GM12892 (cell line): Measurements from ENCODE around the gene FAM236C. TPM values are rescaled to one million over a fixed set of nuclear protein-coding genes. Genes with fewer than 3 reads are reported as not detected.
"Not testable (repeated sequence)": the region's sequence is repeated elsewhere in the genome, so short reads cannot be mapped to it uniquely, and the experiment has no call there.

Experiments
- DNase-seq: peaks from one replicate; pipeline ENCODE4 v3.0.0; 2011; ENCODE audit not compliant: insufficient read length
- FAIRE-seq: peaks from 2 replicates; lab custom pipeline; 2011; peaks lifted over from hg19 to GRCh38; lab: Jason Lieb, UNC
- polyA plus RNA-seq: library from polyadenylated mRNA; unstranded; fragments of >200 nt; gene quantifications from one replicate; pipeline ENCODE4 v1.2.1, GENCODE V29; 2012; ENCODE audit warnings: missing spikeins, inconsistent platforms; ENCODE audit not compliant: missing spikeins

Gene FAM236C
- not detected for polyA plus RNA-seq

DNA sequence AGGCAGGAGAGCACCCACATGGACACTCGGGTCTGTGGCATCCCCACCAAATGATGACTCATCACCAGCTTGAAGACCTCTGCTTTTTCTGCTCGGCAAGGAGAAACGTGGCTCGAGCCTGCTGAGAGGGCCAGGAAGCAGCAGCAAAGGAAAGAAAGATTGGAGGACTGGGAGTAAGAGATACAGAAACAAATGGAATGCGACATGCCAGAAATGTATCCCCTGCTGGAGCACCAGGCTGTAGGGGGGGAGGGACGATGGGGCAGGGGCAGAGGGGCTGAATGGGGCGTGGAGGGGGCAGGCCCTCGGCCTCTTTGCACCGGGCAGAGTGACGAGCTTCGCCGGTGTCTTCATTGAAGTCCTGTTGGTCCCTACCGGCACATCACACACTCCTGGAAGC, at the start of gene FAM236C:
TSS of gene FAM236C (plus strand) at position 301 of the 400 bp plus-strand sequence. CDS start 100 bp downstream, outside the sequence.
- DNase-seq, FAIRE-seq: not testable (repeated sequence)

DNA sequence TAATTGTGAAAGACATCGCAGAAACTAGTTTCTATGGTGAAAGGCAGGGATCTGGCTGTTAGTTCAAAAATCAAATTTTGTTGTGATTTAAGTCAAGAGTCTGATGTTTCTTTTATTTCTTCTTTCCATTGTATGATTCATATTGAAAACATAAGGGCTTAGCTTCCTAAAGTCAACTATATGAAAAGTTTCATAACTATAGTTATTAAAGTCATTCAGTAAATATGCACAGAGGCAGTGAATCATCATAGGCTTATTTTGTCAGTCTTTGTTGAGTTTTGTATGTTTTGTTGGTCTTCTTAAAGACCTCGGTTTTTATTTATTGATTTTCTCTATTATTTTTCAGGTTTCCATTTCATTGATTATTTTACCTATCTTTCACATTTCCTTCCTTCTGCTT, 29.5 kb upstream of the FAM236C start:
- not testable (repeated sequence) for FAIRE-seq, DNase-seq

DNA sequence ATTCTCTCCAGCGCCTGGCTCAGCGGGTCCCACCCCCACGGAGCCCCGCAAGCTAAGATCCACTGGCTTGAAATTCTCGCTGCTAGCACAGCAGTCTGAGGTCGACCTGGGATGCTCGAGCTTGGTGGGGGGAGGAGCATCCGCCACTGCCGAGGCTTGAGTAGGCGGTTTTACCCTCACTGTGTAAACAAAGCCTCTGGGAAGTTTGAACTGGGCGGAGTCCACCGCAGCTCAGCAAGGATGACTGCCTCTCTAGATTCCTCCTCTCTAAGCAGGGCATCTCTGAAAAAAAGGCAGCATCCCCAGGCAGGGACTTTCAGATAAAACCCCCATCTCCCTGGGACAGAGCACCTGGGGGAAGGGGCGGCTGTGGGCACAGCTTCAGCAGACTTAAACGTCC, 22.7 kb upstream of the FAM236C start:
- not testable (repeated sequence) for DNase-seq, FAIRE-seq

DNA sequence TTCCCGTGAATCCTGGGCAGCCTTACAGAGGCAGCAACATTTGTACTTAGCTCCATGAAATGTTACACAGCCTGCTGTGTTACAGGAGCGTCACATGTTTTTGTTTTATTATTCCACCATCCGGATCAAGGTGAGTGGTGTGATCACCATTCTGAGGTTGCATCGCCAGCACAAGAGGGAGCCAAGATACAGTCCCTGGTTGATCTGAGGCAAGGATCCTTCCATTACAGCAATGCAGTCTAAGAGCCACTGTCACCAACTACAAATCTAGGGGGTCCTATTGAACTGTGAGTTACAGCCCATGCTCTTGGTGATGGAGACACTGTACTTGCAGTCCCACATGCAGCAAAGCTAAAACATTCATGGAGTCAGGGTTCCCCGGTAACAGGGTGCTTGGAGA, 3.7 kb downstream of the FAM236C start:
- not testable (repeated sequence) for DNase-seq, FAIRE-seq

DNA sequence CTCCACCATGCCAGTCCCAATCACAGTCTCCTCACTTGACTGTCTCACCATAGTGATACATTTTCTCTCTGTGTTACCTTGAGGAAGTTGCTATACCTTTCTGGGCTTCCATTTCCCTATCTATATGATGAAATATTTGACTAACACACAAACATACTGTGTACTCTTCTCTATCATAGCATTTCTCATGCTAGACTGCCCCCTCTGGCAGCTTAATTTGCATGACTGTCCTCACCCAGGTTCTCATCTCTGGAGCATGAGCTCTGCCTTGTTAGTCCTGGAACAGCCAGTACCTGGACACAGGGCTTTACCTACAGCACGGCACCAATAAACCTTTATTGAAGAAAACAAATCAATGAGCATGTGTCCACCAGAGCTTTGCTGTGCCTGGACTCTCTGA, 19.9 kb downstream of the FAM236C start:
- not testable (repeated sequence) for DNase-seq, FAIRE-seq

DNA sequence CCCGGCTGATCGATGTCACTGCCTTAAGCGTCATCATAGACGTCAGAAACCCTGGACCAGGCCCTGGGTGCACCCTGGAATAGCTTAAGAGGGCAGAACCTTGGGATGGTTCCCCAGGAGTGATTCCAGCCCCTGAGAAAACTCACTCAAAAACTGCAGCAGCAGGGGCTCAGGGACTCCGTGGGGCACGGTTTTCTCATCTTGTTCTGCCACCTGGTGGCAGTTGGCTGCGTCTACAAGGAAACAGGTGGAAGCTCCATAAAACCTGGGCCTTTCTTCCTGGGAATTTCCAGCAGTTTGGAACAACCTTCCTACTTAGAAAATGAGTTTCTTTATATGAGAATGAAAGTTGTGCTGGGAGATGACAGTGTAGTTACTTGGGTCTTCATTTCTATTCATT, 24.0 kb downstream of the FAM236C start:
- peak; percentile 42 for FAIRE-seq
- not testable (repeated sequence) for DNase-seq

DNA sequence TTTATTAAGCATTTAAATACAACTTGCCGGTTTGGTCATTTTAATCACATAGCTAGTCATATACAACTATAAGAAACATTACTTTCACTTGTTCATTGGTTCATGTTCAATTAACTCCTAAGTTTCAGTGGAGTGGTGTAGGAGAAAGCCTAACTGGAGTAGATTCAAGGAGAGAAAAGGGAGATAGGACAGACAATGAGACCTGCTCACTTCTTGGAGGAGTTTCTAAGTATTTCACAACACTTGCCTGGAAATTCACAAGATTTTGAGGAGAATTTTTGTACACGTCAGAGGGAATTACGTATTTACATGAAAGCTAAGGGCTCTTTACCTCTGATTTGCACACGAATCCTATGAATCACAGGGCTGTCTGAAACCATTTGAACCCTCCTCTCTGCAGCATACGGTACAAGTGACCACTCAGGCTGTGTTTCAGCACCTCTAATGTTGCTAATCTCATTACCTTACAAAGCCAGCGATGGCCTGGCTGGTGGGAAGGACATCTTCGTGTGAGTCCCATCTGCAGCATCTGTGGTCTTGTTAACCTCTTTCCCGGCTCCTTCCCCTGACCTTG, 24.6 kb downstream of the FAM236C start:
- FAIRE-seq, DNase-seq: not testable (repeated sequence)

DNA sequence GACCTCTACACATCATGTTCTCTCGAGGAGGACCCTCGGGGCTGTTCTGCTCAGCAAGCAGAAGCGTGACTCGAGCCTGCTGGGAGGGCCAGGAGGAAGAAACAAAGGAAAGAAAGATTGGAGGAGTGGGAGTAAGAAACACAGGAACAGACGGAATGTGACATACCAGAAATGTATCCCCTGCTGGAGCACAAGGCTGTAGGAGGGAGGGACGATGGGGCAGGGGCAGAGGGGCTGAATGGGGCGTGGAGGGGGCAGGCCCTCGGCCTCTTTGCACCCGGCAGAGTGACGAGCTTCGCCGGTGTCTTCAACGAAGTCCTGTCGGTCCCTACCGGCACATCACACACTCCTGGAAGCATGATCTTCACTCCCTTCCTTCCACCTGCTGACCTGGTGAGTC, 25.5 kb downstream of the FAM236C start, which contains the start of gene FAM236A:
TSS of gene FAM236A (plus strand) at position 301 of the 400 bp plus-strand sequence. CDS start at position 358, 57 bp downstream.
- not testable (repeated sequence) for FAIRE-seq, DNase-seq

DNA sequence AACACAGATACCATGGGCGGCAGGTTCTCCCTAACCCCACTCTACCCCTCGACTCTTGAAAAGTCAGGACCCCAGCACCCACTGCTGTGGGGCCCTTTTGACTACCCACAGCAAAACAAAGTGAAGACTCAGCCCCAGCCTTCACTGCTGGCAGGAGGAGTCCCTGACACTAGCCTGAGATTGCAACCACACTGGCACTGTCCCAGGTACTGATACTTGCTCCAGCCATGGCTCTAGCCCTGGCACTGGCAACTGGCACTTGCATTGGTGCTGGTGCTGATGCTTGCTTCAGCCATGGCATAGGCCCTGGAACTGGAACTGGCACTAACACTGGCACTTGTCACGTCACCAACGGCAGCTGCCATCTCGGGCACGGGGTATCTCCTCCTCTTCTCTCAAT, 29.9 kb downstream of the FAM236C start:
- not testable (repeated sequence) for DNase-seq, FAIRE-seq

DNA sequence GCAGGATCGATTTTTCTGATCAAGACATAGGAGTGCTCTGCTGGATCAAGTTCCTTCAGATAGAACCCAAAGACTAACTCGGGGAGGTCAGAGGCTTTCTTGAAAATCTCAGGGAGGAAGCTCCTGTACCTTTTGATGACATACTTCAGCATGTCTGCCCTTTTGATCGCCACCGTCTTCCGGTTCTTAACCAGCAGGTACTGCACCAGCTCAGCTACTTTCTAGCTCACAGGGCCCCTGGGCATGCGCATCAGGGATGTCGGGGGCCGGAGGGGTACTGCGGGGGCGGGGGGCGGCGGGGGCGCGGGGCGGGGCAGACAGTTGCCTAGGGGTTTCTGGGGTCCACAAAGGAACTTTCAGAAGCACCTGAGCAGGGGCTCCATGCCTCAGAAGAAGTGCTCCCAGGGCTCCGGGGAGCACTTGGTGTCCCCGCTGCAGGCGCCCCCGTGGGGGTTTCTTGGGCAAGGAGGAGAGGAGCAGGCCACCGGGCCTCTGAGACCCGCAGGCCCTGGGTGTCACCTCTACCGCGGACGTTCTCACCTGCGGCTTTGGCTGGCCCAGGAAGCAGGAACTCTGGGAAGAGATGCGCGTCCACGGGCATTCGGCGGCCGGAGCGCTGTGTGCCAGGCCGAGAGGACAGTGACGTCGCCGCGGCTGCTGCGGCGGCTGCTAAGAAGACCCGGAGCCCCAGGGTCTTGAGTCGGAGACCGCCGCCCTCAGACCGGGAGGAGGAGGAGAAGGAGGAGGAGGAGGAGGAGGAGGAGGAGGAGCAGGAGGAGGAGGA, 30.8 kb downstream of the FAM236C start:
- not testable (repeated sequence) for FAIRE-seq, DNase-seq

DNA sequence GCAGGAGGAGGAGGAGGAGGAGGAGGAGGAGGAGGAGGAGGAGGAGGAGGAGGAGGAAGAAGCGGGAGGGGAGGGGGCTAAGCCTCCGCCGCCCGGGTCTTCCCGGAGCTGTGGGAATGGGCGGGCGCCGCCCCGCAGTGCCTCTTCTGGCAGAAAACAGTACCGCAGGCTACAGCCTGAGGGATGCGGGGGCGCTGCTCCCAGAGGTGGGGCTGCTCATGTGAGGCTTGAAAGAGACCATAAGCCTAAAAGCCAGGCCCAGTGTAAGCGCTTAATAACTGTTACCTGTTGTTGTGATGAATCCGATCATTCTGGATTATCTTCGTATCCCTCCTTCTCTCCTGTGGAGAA, 31.4 kb downstream of the FAM236C start, which contains the start of gene DMRTC1:
TSS of gene DMRTC1 (minus strand) at position 19 of the 351 bp plus-strand sequence. CDS start 68,143 bp downstream, outside the sequence.
- not testable (repeated sequence) for DNase-seq
- peak; percentile 27 for FAIRE-seq

DNA sequence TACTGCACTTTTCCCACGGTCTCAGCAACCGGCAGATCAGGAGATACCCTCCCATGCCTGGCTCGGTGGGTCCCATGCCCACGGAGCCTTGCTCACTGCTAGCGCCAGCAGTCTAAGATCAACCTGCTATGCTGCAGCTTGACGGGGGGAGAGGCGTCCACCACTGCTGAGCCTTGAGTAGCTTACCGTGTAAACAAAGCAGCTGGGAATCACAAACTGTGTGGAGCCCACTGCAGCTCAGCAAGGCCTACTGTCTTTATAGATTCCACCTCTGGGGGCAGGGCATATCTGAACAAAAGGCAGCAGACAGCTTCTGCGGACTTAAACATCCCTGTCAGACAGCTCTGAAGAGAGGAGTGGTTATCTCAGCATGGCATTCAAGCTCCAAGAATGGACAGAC, 47.6 kb downstream of the FAM236C start:
- not testable (repeated sequence) for FAIRE-seq, DNase-seq
